ENCODE measurements around the gene GTPBP3.
A peak's percentile ranks its signal among the peaks of the same experiment; 100 is the strongest.

GTPBP3 gene

GRCh38 chr19:17334414-17335409 is 2.6 kb upstream of the GTPBP3 start, which contains the start of gene ANO8:
TSS of gene ANO8 (minus strand) at chr19:17334855. CDS start at chr19:17334670, 185 bp downstream.
- no peaks in the 10 kb centered on the region for H3K9me3 ChIP-seq (ENCODE audit: low read depth, low read length)
- H3K36me3 ChIP-seq (ENCODE audit: insufficient read depth, low read length), result peaks cover 5% of the 10 kb centered on the region
- H3K4me3 ChIP-seq, result peak within 1 kb of the TSS; percentile 91
- TF ChIP-seq FOXP2 (optimal IDR thresholded peaks at IDR 0.05; ENCODE audit: control extremely low read depth, extremely low read length, insufficient read depth), result peak; percentile 77
- no peak for TF ChIP-seq EZH2 (IDR thresholded peaks at IDR 0.05)
- TF ChIP-seq POLR2AphosphoS5 (IDR thresholded peaks at IDR 0.05; ENCODE audit: borderline replicate concordance, low read depth, low read length), result peak; percentile 63; the same call in 1 of the 2 replicates
- peak; percentile 92 for DNase-seq (ENCODE audit: low read depth, low spot score)
- peak within 1 kb of the TSS; percentile 87 for H3K9ac ChIP-seq (ENCODE audit: insufficient read length)
- H3K27ac ChIP-seq, result peak within 1 kb of the TSS; percentile 7; the same call in 1 of the 2 replicates

DNA sequence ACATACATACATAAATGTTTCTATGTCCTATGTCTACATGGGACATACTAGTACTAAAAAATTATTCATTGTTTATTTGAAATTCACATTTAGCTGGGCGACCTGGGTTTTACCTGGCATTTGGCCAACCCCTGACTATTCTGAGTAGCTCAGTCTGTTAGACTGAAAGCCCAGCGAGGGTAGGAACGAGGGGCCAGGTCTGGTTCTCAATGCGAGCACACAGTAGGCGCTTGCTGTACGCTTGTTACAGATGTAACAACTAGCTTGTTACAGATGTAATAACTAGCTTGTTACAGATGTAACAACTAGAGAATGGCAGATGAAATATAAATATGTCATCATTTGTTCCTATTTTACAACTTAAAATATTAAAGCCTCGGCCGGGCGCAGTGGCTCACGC is 1.8 kb upstream of the GTPBP3 start:
- TF ChIP-seq POLR2AphosphoS5 (IDR thresholded peaks at IDR 0.05; ENCODE audit: borderline replicate concordance, low read depth, low read length) (no peak), FOXP2 (optimal IDR thresholded peaks at IDR 0.05; ENCODE audit: control extremely low read depth, extremely low read length, insufficient read depth) (no peak), EZH2 (IDR thresholded peaks at IDR 0.05) (no peak)
- no peak overlapping the region for H3K9ac ChIP-seq (ENCODE audit: insufficient read length)
- H3K27ac ChIP-seq, result no peak overlapping the region
- H3K9me3 ChIP-seq (ENCODE audit: low read depth, low read length), result no peaks in the 10 kb centered on the region
- H3K36me3 ChIP-seq (ENCODE audit: insufficient read depth, low read length), result peaks cover 5% of the 10 kb centered on the region
- no peak for DNase-seq (ENCODE audit: low read depth, low spot score)
- H3K4me3 ChIP-seq, result no peak overlapping the region

DNA sequence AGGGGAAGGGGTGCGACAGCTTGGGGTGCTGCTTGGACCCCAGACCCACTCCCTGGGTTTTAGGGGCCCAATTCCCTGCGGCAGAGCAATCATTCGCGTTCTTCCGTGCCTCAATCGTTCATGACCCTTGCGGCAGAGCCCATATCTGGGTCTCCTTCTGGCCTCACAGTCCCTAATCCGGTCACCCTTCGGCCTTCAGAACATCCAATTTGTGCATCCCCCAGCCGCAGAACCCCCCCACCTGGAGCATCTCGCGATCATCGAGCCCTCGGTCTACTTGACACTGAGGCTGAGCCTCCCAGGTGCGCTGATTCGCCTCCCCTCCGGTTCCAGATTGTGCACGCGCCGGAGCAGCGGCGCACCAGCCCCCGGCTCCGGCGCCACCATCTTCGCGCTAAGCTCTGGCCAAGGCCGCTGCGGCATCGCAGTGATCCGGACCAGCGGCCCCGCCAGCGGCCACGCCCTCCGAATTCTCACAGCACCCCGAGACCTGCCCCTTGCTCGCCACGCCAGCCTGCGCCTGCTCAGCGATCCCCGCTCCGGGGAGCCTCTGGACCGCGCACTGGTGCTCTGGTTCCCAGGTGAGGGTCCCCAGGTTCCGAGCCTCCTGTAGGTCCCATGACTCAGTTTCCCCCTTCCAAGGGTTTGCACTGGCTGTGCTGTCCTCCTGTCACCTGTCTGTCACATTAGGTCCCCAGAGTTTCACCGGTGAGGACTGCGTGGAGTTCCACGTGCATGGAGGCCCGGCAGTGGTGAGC is 501 bp downstream of the GTPBP3 start:
- Histone ChIP-seq H3K4me3 (peak overlapping the region; percentile 94), H3K36me3 (ENCODE audit: insufficient read depth, low read length) (peaks cover 4% of the 10 kb centered on the region), H3K9me3 (ENCODE audit: low read depth, low read length) (no peaks in the 10 kb centered on the region), H3K27ac (no peak overlapping the region), H3K9ac (ENCODE audit: insufficient read length) (peak overlapping the region; percentile 82)
- DNase-seq (ENCODE audit: low read depth, low spot score), result no peak
- TF ChIP-seq EZH2 (IDR thresholded peaks at IDR 0.05), result no peak
- no peak for TF ChIP-seq FOXP2 (optimal IDR thresholded peaks at IDR 0.05; ENCODE audit: control extremely low read depth, extremely low read length, insufficient read depth)
- no peak for TF ChIP-seq POLR2AphosphoS5 (IDR thresholded peaks at IDR 0.05; ENCODE audit: borderline replicate concordance, low read depth, low read length)

GRCh38 chr19:17338433-17339078 is 1.2 kb downstream of the GTPBP3 start:
- H3K36me3 ChIP-seq (ENCODE audit: insufficient read depth, low read length), result no peaks in the 10 kb centered on the region; the same call in 1 of the 2 replicates
- H3K4me3 ChIP-seq, result peak overlapping the region; percentile 94
- no peaks in the 10 kb centered on the region for H3K9me3 ChIP-seq (ENCODE audit: low read depth, low read length)
- TF ChIP-seq POLR2AphosphoS5 (IDR thresholded peaks at IDR 0.05; ENCODE audit: borderline replicate concordance, low read depth, low read length) (no peak), EZH2 (IDR thresholded peaks at IDR 0.05) (no peak), FOXP2 (optimal IDR thresholded peaks at IDR 0.05; ENCODE audit: control extremely low read depth, extremely low read length, insufficient read depth) (no peak)
- peak overlapping the region; percentile 82 for H3K9ac ChIP-seq (ENCODE audit: insufficient read length)
- DNase-seq (ENCODE audit: low read depth, low spot score), result no peak
- no peak overlapping the region for H3K27ac ChIP-seq

DNA sequence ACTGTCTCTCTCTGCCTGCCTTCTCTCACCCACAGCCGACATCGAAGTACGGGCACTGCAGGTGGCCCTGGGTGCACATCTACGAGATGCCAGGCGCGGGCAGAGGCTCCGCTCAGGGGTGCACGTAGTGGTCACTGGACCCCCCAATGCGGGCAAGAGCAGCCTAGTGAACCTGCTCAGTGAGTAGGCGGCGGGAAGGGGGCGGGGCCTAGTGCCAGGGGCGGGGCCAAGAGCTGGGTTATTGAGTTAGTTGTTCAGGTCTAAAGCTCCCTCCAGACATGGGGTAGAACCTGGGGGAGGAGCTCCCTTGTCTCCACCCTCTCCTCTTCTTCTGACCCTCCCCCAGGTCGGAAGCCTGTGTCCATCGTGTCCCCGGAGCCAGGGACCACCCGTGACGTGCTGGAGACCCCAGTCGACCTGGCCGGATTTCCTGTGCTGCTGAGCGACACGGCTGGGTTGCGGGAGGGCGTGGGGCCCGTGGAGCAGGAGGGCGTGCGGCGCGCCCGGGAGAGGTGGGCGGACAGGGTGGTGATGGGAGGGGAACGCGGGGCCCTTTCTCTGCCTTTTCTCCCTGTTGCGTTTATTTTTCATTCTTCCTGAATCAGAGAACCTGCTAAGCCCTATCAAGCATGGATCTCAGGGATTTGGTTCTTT is 1.9 kb downstream of the GTPBP3 start:
- no peak for TF ChIP-seq EZH2 (IDR thresholded peaks at IDR 0.05)
- no peak for TF ChIP-seq POLR2AphosphoS5 (IDR thresholded peaks at IDR 0.05; ENCODE audit: borderline replicate concordance, low read depth, low read length)
- no peak for TF ChIP-seq FOXP2 (optimal IDR thresholded peaks at IDR 0.05; ENCODE audit: control extremely low read depth, extremely low read length, insufficient read depth)
- Histone ChIP-seq H3K27ac (no peak overlapping the region), H3K9ac (ENCODE audit: insufficient read length) (no peak overlapping the region), H3K4me3 (no peak overlapping the region), H3K9me3 (ENCODE audit: low read depth, low read length) (no peaks in the 10 kb centered on the region), H3K36me3 (ENCODE audit: insufficient read depth, low read length) (no peaks in the 10 kb centered on the region; the same call in 1 of the 2 replicates)
- no peak for DNase-seq (ENCODE audit: low read depth, low spot score)

DNA sequence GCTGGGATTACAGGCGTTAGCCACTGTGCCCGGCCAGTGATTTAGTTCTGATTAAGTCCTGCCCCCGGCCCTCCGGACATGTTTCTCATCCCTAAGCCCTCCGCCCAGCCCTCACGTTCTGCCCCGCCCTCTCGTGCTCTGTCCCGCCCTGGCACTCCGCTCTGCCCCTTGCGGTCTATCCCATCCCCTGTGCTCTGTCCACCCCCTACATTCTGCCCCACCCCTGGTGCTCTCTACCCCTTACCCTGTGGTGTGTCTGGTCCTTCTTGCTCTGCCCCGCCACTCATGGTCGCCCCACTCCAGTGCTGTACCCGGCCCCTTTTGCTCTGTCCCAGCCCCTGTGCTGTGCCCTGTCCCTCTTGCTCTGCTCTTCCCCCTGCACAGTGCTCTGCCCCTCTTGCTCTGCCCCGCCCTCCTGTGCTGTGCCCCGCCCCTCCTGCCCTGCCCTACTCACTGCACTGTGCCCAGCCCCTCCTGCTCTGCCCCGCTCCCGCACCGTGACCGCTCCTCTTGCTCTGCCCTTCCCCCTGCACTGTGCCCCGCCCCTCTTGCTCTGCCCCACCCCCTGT is 3.0 kb downstream of the GTPBP3 start:
- no peak for TF ChIP-seq EZH2 (IDR thresholded peaks at IDR 0.05)
- TF ChIP-seq POLR2AphosphoS5 (IDR thresholded peaks at IDR 0.05; ENCODE audit: borderline replicate concordance, low read depth, low read length), result no peak
- no peak for TF ChIP-seq FOXP2 (optimal IDR thresholded peaks at IDR 0.05; ENCODE audit: control extremely low read depth, extremely low read length, insufficient read depth)
- DNase-seq (ENCODE audit: low read depth, low spot score), result no peak

DNA sequence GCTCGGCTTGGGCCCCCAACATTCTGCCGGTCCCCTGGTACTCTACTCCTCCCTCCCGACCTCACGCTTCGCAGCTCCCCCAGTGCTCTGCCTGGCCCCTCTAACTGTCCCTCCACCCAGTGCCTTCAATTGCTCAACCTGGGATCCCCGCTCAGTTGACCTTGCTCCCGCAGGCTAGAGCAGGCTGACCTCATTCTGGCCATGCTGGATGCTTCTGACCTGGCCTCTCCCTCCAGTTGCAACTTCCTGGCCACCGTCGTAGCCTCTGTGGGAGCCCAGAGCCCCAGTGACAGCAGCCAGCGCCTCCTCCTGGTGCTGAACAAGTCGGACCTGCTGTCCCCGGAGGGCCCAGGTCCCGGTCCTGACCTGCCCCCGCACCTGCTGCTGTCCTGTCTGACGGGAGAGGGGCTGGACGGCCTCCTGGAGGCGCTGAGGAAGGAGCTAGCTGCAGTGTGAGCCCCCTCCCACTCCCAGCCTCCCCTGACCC is 3.6 kb downstream of the GTPBP3 start:
- Histone ChIP-seq H3K9ac (ENCODE audit: insufficient read length) (no peak overlapping the region), H3K9me3 (ENCODE audit: low read depth, low read length) (no peaks in the 10 kb centered on the region), H3K36me3 (ENCODE audit: insufficient read depth, low read length) (no peaks in the 10 kb centered on the region; the same call in 1 of the 2 replicates), H3K4me3 (no peak overlapping the region), H3K27ac (no peak overlapping the region)
- no peak for TF ChIP-seq POLR2AphosphoS5 (IDR thresholded peaks at IDR 0.05; ENCODE audit: borderline replicate concordance, low read depth, low read length)
- no peak for TF ChIP-seq FOXP2 (optimal IDR thresholded peaks at IDR 0.05; ENCODE audit: control extremely low read depth, extremely low read length, insufficient read depth)
- TF ChIP-seq EZH2 (IDR thresholded peaks at IDR 0.05), result no peak
- no peak for DNase-seq (ENCODE audit: low read depth, low spot score)

More for the DNA sequence above, 3.0 kb downstream of the GTPBP3 start:
- no peak overlapping the region for H3K4me3 ChIP-seq
- H3K9ac ChIP-seq (ENCODE audit: insufficient read length), result no peak overlapping the region
- no peaks in the 10 kb centered on the region for H3K9me3 ChIP-seq (ENCODE audit: low read depth, low read length)
- H3K27ac ChIP-seq, result no peak overlapping the region
- H3K36me3 ChIP-seq (ENCODE audit: insufficient read depth, low read length), result no peaks in the 10 kb centered on the region; the same call in 1 of the 2 replicates
